GM19025 (cell line): Measurements from ENCODE around the gene CACNG6.

Experiments
- ATAC-seq: cut with Tn5 transposase; IDR thresholded peaks from one replicate; pipeline ENCODE4 v1.9.1; 2021; ENCODE audit warnings: mild to moderate bottlenecking, low read depth, moderate library complexity; ENCODE audit not compliant: unreplicated experiment

Gene CACNG6

DNA sequence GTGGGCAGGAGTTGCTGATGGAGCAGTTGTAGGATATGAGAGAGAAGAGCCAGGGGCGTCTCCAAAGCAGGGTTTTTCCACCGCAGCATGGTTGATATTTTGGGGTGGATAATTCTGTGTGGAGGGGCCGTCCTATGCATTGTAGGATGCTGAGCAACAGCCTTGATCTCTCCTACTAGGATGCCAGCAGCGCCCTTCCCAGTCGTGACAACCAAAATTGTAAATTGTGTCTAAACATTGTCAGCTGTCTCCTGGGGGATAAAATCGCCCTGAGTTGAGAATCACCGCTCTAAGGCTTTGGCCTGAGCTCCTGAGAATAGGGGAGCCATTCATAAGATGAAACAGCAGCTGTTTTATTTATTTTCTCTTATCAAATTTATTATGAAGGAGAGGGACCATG, 24.5 kb upstream of the CACNG6 start:
- ATAC-seq, result no peak

DNA sequence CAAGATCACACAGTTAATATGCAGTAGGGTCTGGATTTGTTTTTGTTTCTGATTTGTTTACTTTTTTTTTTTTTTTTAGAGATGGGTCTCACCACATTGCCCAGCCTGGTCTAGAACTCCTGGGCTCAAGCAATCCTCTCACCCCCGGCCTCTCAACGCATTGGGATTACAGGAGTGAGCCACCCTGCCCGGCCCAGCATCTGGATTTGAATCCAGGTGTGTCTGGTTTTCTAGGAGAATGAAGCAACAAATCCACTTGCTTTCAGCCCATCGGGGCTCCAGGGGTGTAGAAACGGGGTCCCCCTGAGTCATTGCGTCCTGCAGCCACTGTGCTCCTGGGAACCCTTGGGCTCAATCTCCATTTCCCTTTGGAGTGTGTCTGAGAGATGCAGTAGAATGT, 22.1 kb upstream of the CACNG6 start:
- ATAC-seq, result no peak

DNA sequence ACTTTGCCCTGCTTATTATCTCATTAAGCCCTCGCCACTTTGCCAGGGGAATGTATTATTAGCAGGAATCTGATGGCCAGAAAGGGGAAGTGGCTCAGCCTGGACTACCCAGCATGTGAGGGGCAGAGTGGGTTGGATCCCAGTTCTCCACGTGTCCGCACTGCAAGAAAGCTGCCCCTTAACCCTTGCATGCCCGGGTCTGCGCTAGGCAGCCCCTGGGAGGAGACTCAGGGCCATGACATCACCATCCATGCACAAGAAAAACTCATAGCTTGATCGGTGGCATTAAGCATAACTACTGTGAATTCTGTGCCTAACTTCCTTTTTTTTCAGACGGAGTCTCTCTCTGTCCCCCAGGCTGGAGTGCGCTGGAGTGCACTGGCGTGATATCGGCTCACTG, 19.8 kb upstream of the CACNG6 start:
- ATAC-seq, result no peak

GRCh38 chr19:53977429-53977990, 13.9 kb upstream of the CACNG6 start:
- ATAC-seq, result no peak

GRCh38 chr19:53977991-53978731, 13.3 kb upstream of the CACNG6 start:
- no peak for ATAC-seq

- no peak for ATAC-seq
Measured at GRCh38 chr19:53978975-53979801, 12.2 kb upstream of the CACNG6 start.

GRCh38 chr19:53980539-53981375, 10.7 kb upstream of the CACNG6 start:
- ATAC-seq, result no peak

GRCh38 chr19:53981376-53981951, 10.0 kb upstream of the CACNG6 start:
- ATAC-seq, result no peak

DNA sequence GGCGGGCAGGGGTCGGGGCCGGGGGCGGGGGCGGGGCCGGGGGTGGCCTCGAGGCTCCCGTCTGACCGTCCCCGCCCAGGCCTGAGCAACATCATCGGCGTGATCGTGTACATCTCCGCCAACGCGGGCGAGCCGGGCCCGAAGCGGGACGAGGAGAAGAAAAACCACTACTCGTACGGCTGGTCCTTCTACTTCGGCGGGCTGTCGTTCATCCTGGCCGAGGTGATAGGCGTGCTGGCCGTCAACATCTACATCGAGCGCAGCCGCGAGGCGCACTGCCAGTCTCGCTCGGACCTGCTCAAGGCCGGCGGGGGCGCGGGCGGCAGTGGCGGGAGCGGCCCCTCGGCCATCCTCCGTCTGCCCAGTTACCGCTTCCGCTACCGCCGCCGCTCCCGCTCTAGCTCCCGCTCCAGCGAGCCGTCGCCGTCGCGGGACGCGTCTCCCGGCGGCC, 9.4 kb upstream of the CACNG6 start:
- ATAC-seq, result no peak

- ATAC-seq, result no peak
Measured at GRCh38 chr19:53982611-53983010, 8.8 kb upstream of the CACNG6 start.

- ATAC-seq, result no peak
Measured at GRCh38 chr19:53983457-53984289, 7.8 kb upstream of the CACNG6 start.

DNA sequence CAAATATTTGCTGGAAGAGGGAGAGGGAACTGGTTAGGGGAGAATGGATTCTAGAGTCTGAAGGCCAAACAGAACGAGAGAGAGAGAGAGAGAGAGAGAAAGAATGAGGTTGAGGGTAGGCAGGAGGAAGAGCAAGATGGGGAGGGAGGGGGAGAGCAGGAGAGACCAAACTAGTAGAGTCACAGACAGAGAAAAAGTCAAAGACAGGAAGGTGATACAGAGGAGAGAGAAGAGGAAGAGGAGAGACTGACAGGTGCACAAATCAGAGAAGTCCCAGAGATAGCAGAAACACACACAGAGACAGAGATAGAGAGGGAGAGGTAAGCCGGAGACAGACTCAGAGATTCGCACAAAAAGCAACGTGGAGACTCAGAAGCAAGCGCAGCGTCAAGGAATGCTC, 5.6 kb upstream of the CACNG6 start:
- ATAC-seq, result no peak

GRCh38 chr19:53988981-53989380, 2.5 kb upstream of the CACNG6 start:
- no peak for ATAC-seq

- ATAC-seq, result no peak
Measured at GRCh38 chr19:53989600-53990533, 1.6 kb upstream of the CACNG6 start.

- ATAC-seq, result no peak
Measured at GRCh38 chr19:53992211-53992610, 774 bp downstream of the CACNG6 start.

- no peak for ATAC-seq
Measured at GRCh38 chr19:53992815-53993214, 1.4 kb downstream of the CACNG6 start.

GRCh38 chr19:53993448-53993847, 2.0 kb downstream of the CACNG6 start:
- ATAC-seq, result no peak

DNA sequence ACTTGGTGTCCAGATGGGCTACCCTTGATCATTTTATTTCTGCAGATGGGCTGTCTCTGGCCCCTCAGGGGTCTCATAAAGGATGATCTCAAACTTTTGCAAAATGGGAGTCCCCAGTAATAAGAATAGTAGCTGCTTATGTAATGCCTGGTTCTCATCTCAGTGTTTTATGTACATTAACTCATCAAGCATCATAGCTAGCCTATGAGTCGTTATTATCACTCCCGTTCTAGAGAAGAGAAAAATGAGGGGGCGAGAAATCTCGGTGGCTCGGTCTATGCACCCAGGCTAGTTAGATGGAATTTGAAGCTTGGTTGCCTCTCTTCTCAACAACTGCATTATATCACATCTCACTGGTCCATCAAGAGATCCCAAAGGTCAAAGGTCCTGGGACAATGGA, 3.4 kb downstream of the CACNG6 start:
- ATAC-seq, result no peak
